A549 (cell line): ENCODE results near the gene TSHR. TPM values are rescaled to one million over a fixed set of nuclear protein-coding genes. Genes with fewer than 3 reads are reported as not detected.

Source experiments
- ATAC-seq, 2 experiments: fragments of 200-7000 bp in 1 of 2; fragments of >200 bp in 1 of 2; cut with Nextera tagmentation in 1 of 2; cut with Tn5 transposase in 1 of 2; 3 replicates each; pipeline versions ENCODE4 v1.8.0 to v1.9.1; 2018 to 2020; ENCODE audit warnings: mild to moderate bottlenecking in 1 of 2, moderate library complexity in 1 of 2
- CTCF ChIA-PET: fragments of 300-600 bp; sonication (Branson Sonifier 250); formaldehyde crosslinking; extraction: SDS; loops from one replicate; lab custom pipeline; 2021; ENCODE audit warnings: antibody characterized with exemption, inconsistent platforms; lab: Yijun Ruan, JAX
- POLR2A ChIA-PET: fragments of 350-600 bp; formaldehyde crosslinking; extraction: SDS; loops from one replicate; lab custom pipeline; 2021; ENCODE audit warnings: antibody characterized with exemption, inconsistent platforms; lab: Yijun Ruan, JAX
- DNase-seq, 2 experiments: peaks; one replicate each; pipeline versions ENCODE4 v3.0.0 to v3.0.0-alpha.2; 2011 to 2016; ENCODE audit warnings: low read depth in 1 of 2, low spot score in 1 of 2
- FAIRE-seq: peaks from 2 replicates; lab custom pipeline; 2011; peaks lifted over from hg19 to GRCh38; lab: Jason Lieb, UNC
- H3K27ac ChIP-seq, 2 experiments: fragments of >200 bp; sonication (Bioruptor Twin); formaldehyde crosslinking; 3 replicates each; pipeline ENCODE4 v1.5.1; 2016 to 2017
- H3K4me1 ChIP-seq: fragments of >200 bp; sonication (Bioruptor Twin); formaldehyde crosslinking; 3 replicates; pipeline ENCODE4 v1.6.1; 2016
- H3K4me2 ChIP-seq: fragments of >200 bp; sonication (Bioruptor Twin); formaldehyde crosslinking; 3 replicates; pipeline ENCODE4 v1.6.1; 2016
- H3K4me3 ChIP-seq: fragments of >200 bp; sonication (Bioruptor Twin); formaldehyde crosslinking; 3 replicates; pipeline ENCODE4 v1.5.1; 2016
- H3K9me3 ChIP-seq: fragments of >200 bp; sonication (Bioruptor Twin); formaldehyde crosslinking; 3 replicates; pipeline ENCODE4 v1.6.1; 2016
- CBX2 ChIP-seq: fragments of 200-600 bp; sonication (generic); IDR thresholded peaks from 2 replicates; pipeline ENCODE4 v1.6.1; 2016; ENCODE audit warnings: low read depth, mild to moderate bottlenecking, borderline replicate concordance
- CHD4 ChIP-seq: fragments of 200-600 bp; sonication (generic); IDR thresholded peaks from 2 replicates; pipeline ENCODE4 v1.6.1; 2016; ENCODE audit warnings: antibody characterized with exemption, mild to moderate bottlenecking, borderline replicate concordance
- EHMT2 ChIP-seq: fragments of 200-600 bp; sonication (generic); IDR thresholded peaks from 2 replicates; pipeline ENCODE4 v1.6.1; 2016; ENCODE audit warnings: antibody characterized with exemption, low read depth, mild to moderate bottlenecking, moderate library complexity
- FOSB ChIP-seq: fragments of 250-450 bp; sonication (Bioruptor Pico); IDR thresholded peaks from 2 replicates; pipeline ENCODE4 v1.5.0; 2020; ENCODE audit warnings: mild to moderate bottlenecking, moderate library complexity
- HES2 ChIP-seq: fragments of >200 bp; sonication (Bioruptor Twin); formaldehyde crosslinking; IDR thresholded peaks from 2 replicates; pipeline ENCODE4 v1.6.1; 2016
- HOXB13 ChIP-seq: fragments of 250-450 bp; sonication (Bioruptor Pico); IDR thresholded peaks from 2 replicates; pipeline ENCODE4 v1.5.0; 2020; ENCODE audit warnings: low read depth, mild to moderate bottlenecking, moderate library complexity
- JUN ChIP-seq, 2 experiments: fragments of >200 bp; sonication (Bioruptor Twin); formaldehyde crosslinking; IDR thresholded peaks; 2 replicates in 1 of 2; 3 replicates in 1 of 2; pipeline ENCODE4 v1.6.1; 2016 to 2017
- JUNB ChIP-seq: fragments of >200 bp; sonication (Bioruptor Twin); formaldehyde crosslinking; IDR thresholded peaks from 2 replicates; pipeline ENCODE4 v1.6.1; 2016
- KDM5A ChIP-seq: fragments of 200-600 bp; sonication (generic); IDR thresholded peaks from 2 replicates; pipeline ENCODE4 v1.6.1; 2016; ENCODE audit warnings: antibody characterized with exemption, mild to moderate bottlenecking
- MAFK ChIP-seq: fragments of 450-650 bp; IDR thresholded peaks from 2 replicates; pipeline ENCODE4 v1.6.1; 2014; ENCODE audit not compliant: partially characterized antibody
- NFE2L2 ChIP-seq: fragments of 150-350 bp; conservative IDR thresholded peaks from 2 replicates; pipeline ENCODE4 v1.6.1; 2014; ENCODE audit warnings: low read length
- POLR2A ChIP-seq: IDR thresholded peaks from 2 replicates; pipeline ENCODE4 v1.6.1; 2012; ENCODE audit warnings: mild to moderate bottlenecking, low read length
- POLR2AphosphoS2 ChIP-seq: conservative IDR thresholded peaks from 2 replicates; pipeline ENCODE4 v1.6.1; 2012; ENCODE audit warnings: low read length, improper control_type of control experiment, inconsistent platforms
- RARB ChIP-seq: fragments of 250-450 bp; sonication (Bioruptor Pico); IDR thresholded peaks from 2 replicates; pipeline ENCODE4 v1.8.0; 2021; ENCODE audit warnings: mild to moderate bottlenecking, moderate library complexity
- RCOR1 ChIP-seq: fragments of 150-350 bp; IDR thresholded peaks from 2 replicates; pipeline ENCODE4 v1.6.1; 2014; ENCODE audit warnings: antibody characterized with exemption, low read length, low read depth
- SREBF2 ChIP-seq: fragments of 450-650 bp; IDR thresholded peaks from 2 replicates; pipeline ENCODE4 v1.6.1; 2014; ENCODE audit warnings: mild to moderate bottlenecking, moderate library complexity
- TFCP2L1 ChIP-seq: fragments of 250-450 bp; sonication (Bioruptor Pico); IDR thresholded peaks from 2 replicates; pipeline ENCODE4 v1.5.0; 2021; ENCODE audit warnings: mild to moderate bottlenecking
- ZSCAN20 ChIP-seq: fragments of 250-450 bp; sonication (Bioruptor Pico); IDR thresholded peaks from 2 replicates; pipeline ENCODE4 v1.8.0; 2022; ENCODE audit warnings: mild to moderate bottlenecking, moderate library complexity
- WGBS: methylation state at CpG from one replicate; pipeline ENCODE4 v1.1.6; 2017; ENCODE audit errors: missing lambda C conversion rate; 5-methylcytosine and 5-hydroxymethylcytosine counted together
- polyA plus RNA-seq, 4 experiments: library from polyadenylated mRNA; depleted of rRNA in 3 of 4; stranded (reverse); fragments of >200 nt; fragmentation: RNase III in 1 of 4; extraction: RNeasy Plus Mini Kit Qiagen cat#74134 plus additional on column Dnase treatment in 1 of 4; gene quantifications; 2 replicates in 3 of 4; 3 replicates in 1 of 4; pipeline ENCODE4 v1.2.3, GENCODE V29; 2011 to 2017
- TF ChIP-seq, protein P1 (sequence below): IDR thresholded peaks from 2 replicates; pipeline ENCODE4 v1.6.1; 2012
- TF ChIP-seq, protein P2 (sequence below): fragments of 250-450 bp; sonication (Bioruptor Pico); IDR thresholded peaks from 2 replicates; pipeline ENCODE4 v1.5.0; 2020; ENCODE audit warnings: low read depth, mild to moderate bottlenecking, moderate library complexity
- TF ChIP-seq, protein P3 (sequence below): fragments of 250-450 bp; sonication (Bioruptor Pico); IDR thresholded peaks from 2 replicates; pipeline ENCODE4 v1.5.0; 2021; ENCODE audit warnings: mild to moderate bottlenecking, moderate library complexity, borderline replicate concordance

Gene TSHR
- polyA plus RNA-seq, 2 of the 4 experiments (the other 2 are of a cell fraction): not detected

DNA sequence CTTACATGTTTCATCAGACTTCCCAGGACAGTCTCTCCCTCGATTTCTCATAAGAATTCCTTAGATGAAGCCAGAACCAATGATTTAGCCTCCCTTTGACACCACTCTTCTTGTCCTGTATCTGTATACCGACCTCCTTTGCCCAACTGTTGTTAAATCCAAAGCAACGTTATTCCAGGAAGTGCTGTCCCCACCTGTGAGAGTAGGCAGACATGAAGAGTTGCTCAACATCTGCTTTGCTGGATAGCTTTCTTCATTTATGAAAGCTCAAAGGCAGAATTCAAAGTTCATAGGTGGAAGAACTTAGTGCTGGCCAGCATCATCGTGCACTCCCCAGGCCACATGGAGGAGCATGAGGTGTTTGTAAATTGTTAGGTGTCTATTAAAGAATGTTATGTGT lies 209.8 kb downstream of the TSHR start (continued):
- no peak for TF ChIP-seq MAFK
- no peak for TF ChIP-seq JUNB
- TF ChIP-seq CBX2: no peak
- no peak for TF ChIP-seq ZSCAN20 (CRISPR knock-in tag)
- TF ChIP-seq, protein P1, sequence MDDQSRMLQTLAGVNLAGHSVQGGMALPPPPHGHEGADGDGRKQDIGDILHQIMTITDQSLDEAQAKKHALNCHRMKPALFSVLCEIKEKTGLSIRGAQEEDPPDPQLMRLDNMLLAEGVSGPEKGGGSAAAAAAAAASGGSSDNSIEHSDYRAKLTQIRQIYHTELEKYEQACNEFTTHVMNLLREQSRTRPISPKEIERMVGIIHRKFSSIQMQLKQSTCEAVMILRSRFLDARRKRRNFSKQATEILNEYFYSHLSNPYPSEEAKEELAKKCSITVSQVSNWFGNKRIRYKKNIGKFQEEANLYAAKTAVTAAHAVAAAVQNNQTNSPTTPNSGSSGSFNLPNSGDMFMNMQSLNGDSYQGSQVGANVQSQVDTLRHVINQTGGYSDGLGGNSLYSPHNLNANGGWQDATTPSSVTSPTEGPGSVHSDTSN: no peak
- TF ChIP-seq, all 56 proteins: peak for 0

- FAIRE-seq (no peak), DNase-seq (no peak), ATAC-seq (no peak)
- H3K27ac ChIP-seq: no peak overlapping the region
- no peak overlapping the region for H3K4me3 ChIP-seq
- H3K9me3 ChIP-seq: no peaks in the 10 kb centered on the region
- ChIA-PET CTCF (interaction anchor here (1.0 to 6.1 kb wide), 3 partner anchors 8 to 179 kb away, joined by 3 to 54 read pairs (median 5); no protein-coding TSS in a partner anchor), POLR2A (no interaction called here)
- H3K4me1 ChIP-seq: peaks cover 6% of the 10 kb centered on the region; the same call in 1 of the 3 replicates
- H3K4me2 ChIP-seq: no peak overlapping the region
- 84% methylated on average over 2 of the region's 2 CpGs for WGBS
- TF ChIP-seq POLR2A (no peak), NFE2L2 (no peak), JUN (IDR thresholded peaks at IDR 0.05) (no peak)
- TF ChIP-seq, protein P1: no peak
Measured at GRCh38 chr14:81166121-81166520, 210.7 kb downstream of the TSHR start.

DNA sequence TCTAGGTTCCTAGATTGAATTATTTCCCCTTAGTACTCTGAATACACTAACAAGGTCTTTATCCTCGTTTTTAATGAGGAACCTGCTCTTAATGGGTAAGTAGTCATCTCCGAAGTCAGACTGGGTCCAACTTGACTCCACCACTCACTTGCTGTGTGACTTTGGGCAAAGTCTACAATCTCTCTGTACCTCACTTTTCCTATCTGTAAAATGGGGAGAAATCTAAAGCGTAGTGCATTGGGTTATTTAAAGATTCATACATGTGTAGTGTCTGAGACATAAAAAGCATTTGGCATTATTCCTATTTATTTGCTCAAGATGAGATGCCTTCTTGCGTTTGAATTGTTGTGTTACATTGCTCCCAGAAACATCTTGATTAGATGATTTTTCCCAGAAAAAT lies 213.8 kb downstream of the TSHR start:
- TF ChIP-seq TFCP2L1 (CRISPR knock-in tag): no peak
- TF ChIP-seq, protein P2, sequence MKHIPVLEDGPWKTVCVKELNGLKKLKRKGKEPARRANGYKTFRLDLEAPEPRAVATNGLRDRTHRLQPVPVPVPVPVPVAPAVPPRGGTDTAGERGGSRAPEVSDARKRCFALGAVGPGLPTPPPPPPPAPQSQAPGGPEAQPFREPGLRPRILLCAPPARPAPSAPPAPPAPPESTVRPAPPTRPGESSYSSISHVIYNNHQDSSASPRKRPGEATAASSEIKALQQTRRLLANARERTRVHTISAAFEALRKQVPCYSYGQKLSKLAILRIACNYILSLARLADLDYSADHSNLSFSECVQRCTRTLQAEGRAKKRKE (CRISPR knock-in tag): no peak
- TF ChIP-seq POLR2AphosphoS2: no peak
- TF ChIP-seq CHD4: no peak
- TF ChIP-seq HOXB13 (CRISPR knock-in tag): no peak
- no peak for TF ChIP-seq RCOR1
- TF ChIP-seq HES2: no peak
- TF ChIP-seq SREBF2: no peak
- no peak for TF ChIP-seq KDM5A
- no peak for TF ChIP-seq EHMT2
- TF ChIP-seq, protein P3, sequence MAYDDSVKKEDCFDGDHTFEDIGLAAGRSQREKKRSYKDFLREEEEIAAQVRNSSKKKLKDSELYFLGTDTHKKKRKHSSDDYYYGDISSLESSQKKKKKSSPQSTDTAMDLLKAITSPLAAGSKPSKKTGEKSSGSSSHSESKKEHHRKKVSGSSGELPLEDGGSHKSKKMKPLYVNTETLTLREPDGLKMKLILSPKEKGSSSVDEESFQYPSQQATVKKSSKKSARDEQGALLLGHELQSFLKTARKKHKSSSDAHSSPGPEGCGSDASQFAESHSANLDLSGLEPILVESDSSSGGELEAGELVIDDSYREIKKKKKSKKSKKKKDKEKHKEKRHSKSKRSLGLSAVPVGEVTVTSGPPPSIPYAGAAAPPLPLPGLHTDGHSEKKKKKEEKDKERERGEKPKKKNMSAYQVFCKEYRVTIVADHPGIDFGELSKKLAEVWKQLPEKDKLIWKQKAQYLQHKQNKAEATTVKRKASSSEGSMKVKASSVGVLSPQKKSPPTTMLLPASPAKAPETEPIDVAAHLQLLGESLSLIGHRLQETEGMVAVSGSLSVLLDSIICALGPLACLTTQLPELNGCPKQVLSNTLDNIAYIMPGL (CRISPR knock-in tag): no peak
- no peak for TF ChIP-seq FOSB (CRISPR knock-in tag)
- TF ChIP-seq RARB (CRISPR knock-in tag): no peak
- no peak for TF ChIP-seq JUNB
- TF ChIP-seq, all 56 proteins: peak for 0
- 0 out of 3 replicates have a peak, but pooled peaks cover 5% of the 10 kb centered on the region for H3K4me1 ChIP-seq
- POLR2A ChIA-PET: interaction anchor here (2.1 kb wide), 1 partner anchor 50 kb away, joined by 19 read pairs; no protein-coding TSS in a partner anchor
- peak overlapping the region; percentile 62 for H3K4me3 ChIP-seq
- FAIRE-seq: no peak
- H3K9me3 ChIP-seq: no peaks in the 10 kb centered on the region
- peak overlapping the region; percentile 86 for H3K4me2 ChIP-seq
- 77% methylated on average over 4 of the region's 4 CpGs for WGBS
- no peak for ATAC-seq
- H3K27ac ChIP-seq: peak overlapping the region in 1 of 2 experiments; percentile 92; a peak in 3 of 6 replicates
- CTCF ChIA-PET: interaction anchor here (1.1 to 1.4 kb wide), 3 partner anchors 12 to 173 kb away, joined by 3 to 14 read pairs (median 6); no protein-coding TSS in a partner anchor
- DNase-seq: no peak
